Left colon (tissue), 2 donors: ENCODE measurements around the gene GHR. TPM values are rescaled to one million over a fixed set of nuclear protein-coding genes. Genes with fewer than 3 reads are reported as not detected.

Experiments used
- ATAC-seq: fragments of 200-7000 bp; cut with Tn5 transposase; one replicate; pipeline ENCODE4 v1.9.1; 2020; ENCODE audit warnings: mild to moderate bottlenecking, moderate library complexity
- DNase-seq, 2 donors: peaks; one replicate each; pipeline ENCODE4 v3.0.0-alpha.2; 2020
- intact Hi-C, 2 donors: fragments of 100-400 bp; cut with DNase I in 1 of 2; cut with micrococcal nuclease in 1 of 2; formaldehyde crosslinking; loops; one replicate each; pipeline versions ENCODE4 v1.11.2 to v1.14.0; 2022; cut with DNase I, micrococcal nuclease
- total RNA-seq, 2 donors: library from RNA; stranded (reverse); fragmentation: NEBNext Ultra II Directional; extraction: Animal tissue kit (Norgen Biotek cat#: 25700); gene quantifications; one replicate each; pipeline ENCODE4 v1.2.1, GENCODE V29; 2021
- donor health status: DM: no; HTN: no; CAD: no.
- donor health status: DM: yes; HTN: yes; CAD: no.

GHR gene
- total RNA-seq, 2 donors from 2014 or later, result 4.0 to 8.0 TPM

DNA sequence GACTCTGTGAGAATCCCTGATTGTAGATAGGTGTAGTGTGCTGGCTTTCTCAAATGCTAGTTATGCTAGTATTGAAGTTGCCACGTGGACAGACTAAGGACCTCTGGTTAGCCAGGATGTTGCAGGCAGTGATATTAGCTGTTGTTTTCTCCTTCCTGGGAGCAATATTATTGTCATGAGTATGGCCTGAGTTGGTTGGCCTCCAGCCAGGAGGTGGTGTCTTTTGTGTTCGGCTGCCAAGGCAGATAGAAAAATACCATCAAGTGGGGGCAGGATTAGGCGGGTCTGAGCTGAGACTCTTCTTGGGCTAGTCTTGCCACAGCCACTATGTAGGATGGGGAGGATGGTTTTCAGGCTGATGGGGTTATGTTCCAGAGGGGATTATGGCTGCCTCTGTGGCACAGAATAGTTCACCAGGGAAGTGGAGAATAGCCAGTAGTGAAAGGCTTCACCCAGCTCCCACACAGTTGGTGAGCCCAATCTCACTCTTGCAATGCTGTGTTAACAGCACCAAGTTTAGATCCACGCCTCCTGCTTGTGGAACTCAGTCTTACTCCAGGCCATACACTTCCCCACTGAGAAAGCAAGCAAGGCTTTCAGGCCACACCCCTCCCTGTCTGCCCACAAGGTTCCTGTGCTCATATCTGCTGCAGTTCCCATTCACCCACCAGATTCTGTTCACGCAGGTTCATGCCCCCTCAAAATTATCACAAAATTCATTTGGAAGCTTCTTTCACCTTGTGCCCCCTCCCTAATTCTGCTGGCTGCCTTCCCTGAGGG, 31.2 kb downstream of the GHR start:
- ATAC-seq (no peak), DNase-seq (no peak)
- intact Hi-C loops, result no loop called here

DNA sequence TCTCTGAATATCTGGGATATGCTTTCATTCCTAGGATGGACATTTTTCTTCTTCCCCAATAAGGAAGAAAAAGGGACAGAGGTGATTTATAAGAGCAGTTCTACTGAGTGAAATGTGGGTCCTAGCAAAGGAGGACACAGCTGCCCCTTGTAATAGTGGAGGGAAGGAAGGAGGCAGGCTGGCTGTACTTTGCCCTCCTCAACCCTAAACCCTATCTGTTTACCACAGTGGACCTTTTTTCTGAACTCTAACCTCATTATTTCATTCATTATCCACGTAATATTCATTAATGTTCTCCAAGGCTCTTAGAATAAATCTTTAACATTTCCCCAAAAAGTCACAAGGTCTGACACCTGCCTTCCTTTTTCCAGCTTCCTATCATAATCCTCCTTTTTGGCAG, 37.8 kb downstream of the GHR start:
- DNase-seq, result no peak
- intact Hi-C loops, result no loop called here
- ATAC-seq, result no peak

DNA sequence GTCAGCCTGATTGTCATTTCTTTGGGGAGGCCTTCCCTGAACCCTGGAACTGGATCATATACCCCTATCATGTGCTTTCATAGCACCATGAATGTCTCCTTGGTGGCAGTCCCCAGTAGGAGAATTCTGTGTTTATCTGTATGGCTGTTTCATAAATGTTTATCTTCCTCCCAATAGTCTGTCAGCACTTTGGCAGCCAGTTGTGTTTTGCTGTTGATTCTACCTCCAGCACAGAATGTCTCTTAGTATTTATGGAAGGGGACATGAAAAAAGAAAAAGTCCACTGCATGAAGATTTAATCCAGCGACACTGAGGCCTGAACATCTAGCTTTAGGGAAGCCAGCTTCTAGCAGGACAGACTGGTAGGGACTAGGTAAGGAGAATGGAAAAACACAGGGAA, 38.3 kb downstream of the GHR start:
- DNase-seq (no peak), ATAC-seq (no peak)
- intact Hi-C loops, result no loop called here

DNA sequence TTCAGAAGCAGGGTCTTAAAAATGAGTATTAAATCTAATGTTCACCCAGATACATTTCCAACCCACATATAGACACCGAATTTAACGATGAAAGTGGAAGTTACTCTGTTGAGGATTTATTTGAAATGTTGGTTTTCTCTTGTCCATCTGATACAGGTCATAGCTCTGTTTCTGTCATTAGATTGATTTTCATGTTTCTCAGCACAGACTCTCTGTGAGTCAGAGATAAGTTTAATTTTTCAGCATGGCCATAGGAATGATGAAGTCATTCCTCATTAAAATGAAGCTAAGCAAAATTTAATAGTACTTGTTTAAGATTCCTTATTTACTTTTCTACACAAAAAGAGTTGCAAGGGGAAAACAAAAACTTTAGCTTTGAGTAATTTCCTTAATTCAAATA, 38.8 kb downstream of the GHR start:
- DNase-seq, result no peak
- intact Hi-C loops, result no loop called here
- ATAC-seq, result no peak

DNA sequence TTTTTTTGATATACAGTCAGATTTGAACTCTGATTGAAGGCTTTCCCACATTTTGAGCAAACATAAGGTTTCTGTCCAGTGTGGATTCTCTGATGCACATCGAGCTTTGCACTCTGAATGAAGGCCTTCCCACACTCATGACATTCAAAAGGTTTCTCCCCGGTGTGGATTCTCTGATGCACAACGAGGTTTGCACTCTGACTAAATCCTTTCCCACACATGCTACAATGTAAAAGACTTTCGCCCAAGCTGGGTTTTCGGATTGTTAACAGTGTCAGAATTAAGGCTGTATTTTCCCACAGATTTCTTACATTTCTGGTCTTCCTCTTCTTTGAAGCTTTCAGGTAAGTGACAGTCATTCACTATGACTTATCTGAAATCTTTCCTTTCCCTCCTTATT, 44.3 kb downstream of the GHR start:
- intact Hi-C loops, result no loop called here
- DNase-seq (no peak), ATAC-seq (no peak)

DNA sequence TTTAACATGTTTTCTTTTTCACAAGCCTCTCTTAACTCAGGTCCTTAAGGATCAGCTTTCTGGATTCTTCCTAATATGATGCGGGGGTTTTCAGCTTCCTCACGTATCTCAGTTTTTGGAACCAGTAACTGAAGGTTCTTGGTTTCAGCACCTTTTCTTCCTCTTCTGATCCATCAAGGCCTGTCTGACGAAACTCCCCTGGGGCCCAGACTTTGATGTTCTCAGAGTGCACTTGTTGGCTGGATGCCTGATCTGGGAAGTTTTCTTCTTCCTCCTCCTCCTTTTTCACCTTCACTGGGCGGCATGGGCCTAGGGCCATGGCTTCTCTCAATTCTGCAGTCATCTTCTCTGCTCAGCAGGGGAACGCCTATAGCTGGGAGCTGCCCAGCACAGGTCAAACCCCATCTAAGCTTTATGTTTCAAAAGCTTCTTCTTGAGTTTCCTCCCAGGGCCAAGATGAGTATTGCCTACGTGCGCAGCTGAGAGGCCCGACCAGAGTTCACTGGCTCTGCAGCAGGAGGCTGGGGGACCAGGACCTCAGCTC, 44.8 kb downstream of the GHR start:
- DNase-seq (no peak), ATAC-seq (no peak)
- intact Hi-C loops, result no loop called here

DNA sequence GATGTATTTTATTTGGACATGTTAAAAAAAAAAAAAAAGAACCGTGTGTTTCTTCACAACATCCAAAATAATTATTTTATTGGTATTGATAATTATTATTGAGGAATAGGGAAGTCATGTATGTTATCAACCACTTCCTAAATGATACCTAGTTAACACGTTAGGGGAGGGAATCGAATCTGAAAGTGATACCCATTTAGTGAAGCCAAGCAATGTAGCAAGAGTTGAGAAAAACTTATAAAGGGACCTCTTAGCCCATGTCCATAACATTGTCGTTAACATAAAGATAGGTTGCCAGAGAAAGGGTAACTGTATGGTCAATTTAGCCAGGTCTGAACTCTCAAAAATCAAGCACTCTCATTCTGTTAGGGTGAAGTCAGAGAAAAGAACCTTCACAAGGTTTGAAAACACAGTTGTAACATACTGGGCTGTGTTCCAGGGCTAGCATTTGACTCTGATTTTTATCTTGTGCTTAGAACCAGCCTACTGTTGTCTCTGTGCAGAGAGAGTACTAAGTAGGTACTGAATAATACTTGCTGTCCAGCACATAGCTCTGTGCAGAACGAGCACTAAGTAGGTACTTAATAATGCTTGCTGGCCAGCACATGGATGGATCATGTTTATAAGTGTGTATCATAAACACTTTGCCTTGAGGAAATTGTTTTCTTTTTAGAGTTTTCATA, 60.4 kb downstream of the GHR start:
- intact Hi-C loops, result no loop called here
- no peak for ATAC-seq
- no peak for DNase-seq

DNA sequence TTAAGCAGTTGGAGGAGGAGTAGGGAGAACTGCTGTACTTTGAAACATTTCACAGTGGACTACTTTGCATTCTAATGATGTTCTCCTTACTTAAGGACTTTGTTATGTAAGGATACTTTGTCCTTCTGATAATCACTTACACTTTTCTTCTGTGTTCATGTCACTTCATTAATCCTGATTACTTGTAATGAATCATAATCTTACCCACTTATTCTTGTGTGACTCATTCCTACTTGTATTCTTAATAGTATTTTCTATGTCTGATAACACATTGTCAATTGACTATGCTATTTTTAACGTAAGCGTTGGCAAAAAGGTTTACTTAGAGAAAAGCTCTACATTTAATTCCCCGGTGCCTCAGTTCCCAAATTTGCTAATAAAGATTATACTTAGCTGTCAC, 63.8 kb downstream of the GHR start:
- ATAC-seq, result no peak

DNA sequence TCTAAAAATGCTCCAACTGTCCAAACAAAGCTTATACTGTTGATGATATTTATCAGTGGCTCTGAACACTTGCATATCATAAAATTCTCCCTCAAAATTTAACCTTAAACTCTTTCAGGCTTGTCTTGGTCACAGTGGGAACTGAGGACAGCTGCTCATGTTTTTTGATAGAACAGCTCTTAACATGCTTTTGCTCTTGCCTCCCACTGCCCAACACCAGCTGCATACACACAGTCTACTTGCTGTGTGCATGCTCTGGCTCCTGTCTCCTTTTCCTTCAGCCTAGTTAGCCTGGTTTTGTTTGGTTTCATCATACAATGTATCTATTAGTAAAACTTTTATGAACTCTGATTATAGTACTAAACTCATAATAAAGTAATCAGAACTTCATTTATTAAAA, 64.6 kb downstream of the GHR start:
- intact Hi-C loops, result no loop called here
- no peak for DNase-seq
- ATAC-seq, result no peak

More for the DNA sequence above, 63.8 kb downstream of the GHR start:
- no peak for DNase-seq
- intact Hi-C loops, result no loop called here

DNA sequence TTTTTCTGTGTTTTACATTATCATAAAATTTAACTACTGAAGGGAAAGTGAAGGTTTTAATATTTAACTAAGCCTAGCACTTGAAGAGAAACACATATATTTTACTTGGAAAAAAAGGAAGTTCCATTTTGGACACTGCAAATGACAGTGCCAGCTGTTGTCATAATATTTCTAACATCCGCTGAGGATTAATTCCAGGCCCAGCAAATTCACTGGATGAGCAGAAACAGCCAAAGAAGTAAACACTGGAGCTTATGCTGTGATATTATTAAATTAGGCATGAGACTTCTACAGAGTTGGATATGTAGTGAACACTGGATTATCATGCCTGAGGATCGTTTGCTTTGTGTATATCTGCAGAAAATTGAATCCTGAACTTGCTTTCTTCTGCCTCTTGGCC, 67.6 kb downstream of the GHR start:
- ATAC-seq (no peak), DNase-seq (no peak)
- intact Hi-C loops, result no loop called here

DNA sequence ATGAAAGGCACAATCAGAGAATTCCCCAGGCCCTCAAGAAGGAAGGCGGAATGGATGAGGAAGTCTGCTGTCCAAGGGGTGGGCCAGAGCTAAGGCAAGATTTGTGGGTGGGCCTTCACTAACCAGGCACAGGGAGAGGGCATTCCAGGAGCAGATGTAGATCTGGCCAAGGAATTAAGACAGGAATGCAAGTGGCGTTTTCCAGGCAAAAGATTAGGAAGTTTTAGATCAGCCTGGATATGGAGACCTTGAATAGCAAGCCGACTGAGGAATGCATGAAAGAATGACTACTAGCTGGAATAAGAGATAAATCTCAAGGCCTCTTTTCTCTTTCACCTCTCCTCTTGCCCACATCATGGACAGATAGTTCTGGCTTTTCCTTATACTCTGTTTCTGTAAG, 68.5 kb downstream of the GHR start:
- intact Hi-C loops, result no loop called here
- ATAC-seq, result no peak
- no peak for DNase-seq

DNA sequence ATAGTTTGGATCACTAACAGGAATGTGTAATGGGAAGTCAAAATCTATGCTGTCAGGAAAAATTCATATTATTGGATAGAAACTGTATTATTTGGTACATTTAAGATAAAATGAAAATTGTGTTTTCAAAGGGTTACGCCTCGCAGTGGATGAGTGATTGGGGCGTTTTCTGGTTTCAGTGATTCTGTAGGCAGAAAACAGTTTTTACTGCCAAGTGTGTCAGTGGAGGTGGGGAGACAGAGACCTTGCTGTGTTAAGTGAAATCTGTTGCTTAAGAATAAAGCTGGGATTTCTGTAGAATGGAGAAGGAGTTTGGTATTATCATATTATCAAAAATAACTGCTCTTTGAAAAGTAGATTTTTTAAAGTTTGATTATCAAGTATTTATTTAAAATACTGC, 69.7 kb downstream of the GHR start:
- intact Hi-C loops, result no loop called here
- no peak for ATAC-seq

DNA sequence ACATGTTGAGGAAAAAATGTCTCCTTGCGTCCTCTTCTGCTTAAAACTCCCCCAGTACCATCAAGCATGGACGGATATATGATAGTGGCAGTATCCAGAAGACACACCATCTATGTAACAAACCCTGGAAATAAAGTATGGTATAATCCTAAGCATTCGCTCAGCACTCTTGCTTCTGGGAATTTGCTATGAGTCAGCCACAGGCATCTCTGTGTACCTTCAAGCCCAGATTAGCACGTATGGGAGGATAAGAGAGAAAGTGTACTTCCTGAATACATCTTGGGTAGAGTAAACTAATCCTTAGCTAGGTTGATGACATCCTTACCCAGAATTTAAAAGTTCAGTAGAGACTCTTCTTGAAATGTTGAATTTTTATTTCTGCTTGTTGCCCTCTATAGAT, 71.2 kb downstream of the GHR start:
- DNase-seq, result no peak
- intact Hi-C loops, result no loop called here
- no peak for ATAC-seq

More for the DNA sequence above, 69.7 kb downstream of the GHR start:
- DNase-seq, result no peak

DNA sequence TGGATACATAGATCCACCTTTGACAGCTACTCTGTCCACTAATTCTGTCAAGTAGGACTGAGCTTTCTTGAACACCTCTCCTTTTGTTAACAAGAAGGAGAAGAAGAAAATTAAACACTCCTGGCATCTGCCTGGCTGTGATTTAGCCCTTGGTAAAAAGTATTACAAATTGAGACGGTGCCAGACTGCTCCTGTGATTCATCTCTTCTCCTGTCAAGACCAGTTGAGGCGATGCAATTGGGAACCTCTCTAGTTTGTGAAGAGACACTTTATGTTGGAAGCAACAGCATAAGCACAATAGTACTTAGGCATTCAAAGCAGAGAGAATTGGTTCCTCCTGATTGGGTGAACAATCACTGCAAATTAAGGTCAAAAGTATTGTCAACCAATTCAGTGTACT, 72.7 kb downstream of the GHR start:
- ATAC-seq (no peak), DNase-seq (no peak)
- intact Hi-C loops, result no loop called here

DNA sequence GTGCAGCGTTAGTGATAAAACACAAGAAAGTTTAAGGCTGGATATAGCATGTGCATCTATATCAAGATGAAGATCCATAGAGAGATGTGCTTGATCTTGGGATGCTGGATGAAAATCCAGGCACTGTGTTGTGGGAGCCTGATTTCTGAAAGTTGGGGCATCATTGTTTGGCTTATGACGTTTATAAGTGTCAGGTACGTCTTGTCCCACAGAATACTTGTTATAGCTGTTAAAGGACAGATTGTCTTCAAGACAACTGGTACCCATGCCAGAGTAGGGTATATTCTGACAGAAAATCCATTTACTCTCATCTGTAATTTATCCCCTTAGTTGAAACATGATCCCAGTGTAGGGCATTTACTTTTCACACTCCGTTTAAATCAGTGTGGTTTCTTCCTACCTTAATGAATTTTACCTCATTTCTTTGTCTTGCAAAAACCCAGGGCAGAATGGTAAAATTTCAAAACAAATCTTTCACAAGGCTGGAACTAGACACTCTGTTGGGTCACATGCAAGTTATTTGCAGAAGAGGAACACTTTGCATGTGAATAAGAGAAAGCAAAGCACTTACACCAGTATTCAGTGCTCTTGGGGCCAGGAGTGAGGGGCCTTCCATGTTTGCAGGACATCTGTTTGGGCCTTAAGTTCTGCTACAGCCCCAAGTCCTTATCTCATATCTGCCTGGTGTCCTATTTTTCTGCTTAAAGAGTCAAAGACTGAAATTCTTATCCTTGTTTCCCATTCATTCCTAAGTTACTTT, 73.3 kb downstream of the GHR start:
- no peak for ATAC-seq
- intact Hi-C loops, result no loop called here
- no peak for DNase-seq

DNA sequence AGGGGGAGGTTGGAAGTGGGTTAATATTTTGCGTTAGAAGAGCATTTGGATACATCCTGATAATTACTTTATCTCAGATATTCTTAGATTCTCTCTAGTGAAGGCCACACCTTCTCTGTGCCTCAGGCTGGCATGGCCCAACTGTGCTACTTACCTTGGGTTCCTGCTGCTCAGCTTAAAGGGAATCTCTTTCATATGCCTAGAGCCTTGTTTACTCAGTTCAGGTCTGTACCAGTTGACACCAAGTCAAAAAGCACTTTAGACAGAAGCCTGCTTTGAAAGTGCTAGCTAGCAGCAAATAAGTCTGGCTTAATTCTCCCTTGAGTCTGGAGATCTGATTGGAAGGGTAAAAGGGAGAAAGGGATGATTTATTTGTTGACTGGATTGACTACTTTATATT, 74.8 kb downstream of the GHR start:
- intact Hi-C loops, result no loop called here
- ATAC-seq (no peak), DNase-seq (no peak)

DNA sequence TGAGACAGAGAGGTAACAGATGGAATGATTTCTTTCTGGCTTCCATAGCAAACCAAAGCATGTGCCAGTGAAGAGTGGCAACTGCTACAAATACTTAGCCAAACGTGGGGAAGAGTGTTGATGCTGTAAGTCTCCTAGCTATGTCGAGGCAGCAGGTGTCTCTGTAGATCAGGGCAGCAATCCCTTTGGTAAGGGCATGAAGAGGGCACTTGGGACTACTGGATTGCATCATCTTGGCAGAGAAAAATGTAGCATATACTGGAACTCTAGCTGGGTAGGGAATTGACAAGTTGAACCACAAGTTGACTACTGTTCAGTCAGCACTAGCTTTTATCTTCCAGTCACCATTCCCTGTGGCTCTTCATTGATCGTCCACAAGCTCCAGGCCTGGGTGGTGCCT, 75.8 kb downstream of the GHR start:
- DNase-seq (no peak), ATAC-seq (no peak)
- intact Hi-C loops, result no loop called here

DNA sequence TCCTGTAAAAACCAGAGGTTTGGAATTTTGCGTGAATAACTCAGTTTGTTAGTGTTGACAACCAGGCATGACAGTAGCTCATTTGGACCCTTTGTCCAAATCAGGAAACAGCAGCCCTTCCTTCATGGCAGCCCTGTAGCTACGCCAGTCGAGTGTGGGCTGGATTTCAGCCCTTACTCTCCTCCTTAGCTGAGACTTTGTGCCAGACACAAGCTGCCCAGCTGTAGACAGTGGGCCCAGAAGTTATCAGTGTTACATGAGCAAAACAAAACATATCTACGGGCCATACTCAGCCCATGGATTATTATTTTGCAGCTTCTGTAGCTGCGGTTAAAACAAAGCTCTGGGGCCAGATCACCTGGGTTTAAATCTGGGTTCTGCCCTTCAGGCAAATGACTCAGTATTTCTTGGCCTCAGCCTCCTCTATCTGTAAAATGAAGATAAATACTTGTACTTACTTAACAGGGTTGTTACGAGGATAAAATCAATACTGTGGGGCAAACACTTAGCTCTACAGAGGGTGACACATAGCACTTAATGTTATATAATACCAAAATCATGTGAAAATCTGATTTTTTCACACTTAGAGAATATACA, 76.9 kb downstream of the GHR start:
- DNase-seq (no peak), ATAC-seq (no peak)
- intact Hi-C loops, result no loop called here

DNA sequence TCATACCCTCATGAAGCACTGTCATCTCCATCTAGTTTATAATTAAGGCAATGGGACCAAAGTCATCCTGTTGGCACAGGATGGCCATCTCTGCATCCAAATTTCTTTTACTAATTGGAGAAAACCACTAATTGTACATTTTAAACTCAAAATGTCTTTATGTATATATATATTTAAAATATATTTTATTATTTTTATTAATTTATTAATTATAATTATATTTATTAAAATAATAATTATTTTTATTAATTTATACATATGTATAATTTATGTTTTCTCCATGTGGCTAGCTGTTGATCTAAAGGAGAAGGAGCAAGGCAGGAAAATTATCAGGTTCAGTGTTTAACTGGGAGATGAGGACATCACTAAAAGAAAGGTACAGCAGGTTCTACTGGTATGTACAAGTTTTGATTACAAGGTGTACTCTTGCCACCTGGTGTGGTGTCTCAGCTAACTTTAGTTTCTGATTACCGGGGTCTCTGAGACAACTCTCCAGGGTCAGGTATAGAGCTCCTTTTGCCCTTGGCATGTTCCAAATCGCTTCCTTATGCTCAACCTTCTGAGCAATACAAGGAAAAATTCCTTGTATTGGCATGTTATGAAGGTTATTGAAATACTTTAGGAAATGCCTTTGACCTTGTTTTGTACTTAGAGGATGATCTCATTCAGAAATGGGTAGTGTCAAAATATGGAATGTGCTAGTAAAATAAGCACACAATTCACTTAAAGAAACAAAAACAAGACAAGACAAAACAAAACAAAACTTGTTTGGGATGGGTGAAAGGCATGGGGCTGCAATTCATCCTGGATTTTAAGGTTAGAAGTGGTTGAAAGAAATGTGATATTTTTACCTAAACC, 79.6 kb downstream of the GHR start:
- no peak for DNase-seq
- ATAC-seq, result no peak

More for the DNA sequence above, 79.6 kb downstream of the GHR start:
- intact Hi-C loops, result no loop called here
